Lower leg skin (tissue), 3 donors: ENCODE data around the gene TCTA.

Experiments used
- POLR2A ChIP-seq, 2 donors: fragments of 450-650 bp; IDR thresholded peaks; one replicate each; pipeline ENCODE4 v1.6.1; 2016 to 2017; ENCODE audit warnings: antibody characterized with exemption in 2 of 2, mild to moderate bottlenecking in 1 of 2, moderate library complexity in 1 of 2
- TF ChIP-seq, protein P1 (sequence below), 3 donors: fragments of 450-650 bp; IDR thresholded peaks; one replicate each; pipeline ENCODE4 v1.5.1; 2016; ENCODE audit warnings: antibody characterized with exemption in 3 of 3, mild to moderate bottlenecking in 3 of 3, moderate library complexity in 2 of 3

DNA sequence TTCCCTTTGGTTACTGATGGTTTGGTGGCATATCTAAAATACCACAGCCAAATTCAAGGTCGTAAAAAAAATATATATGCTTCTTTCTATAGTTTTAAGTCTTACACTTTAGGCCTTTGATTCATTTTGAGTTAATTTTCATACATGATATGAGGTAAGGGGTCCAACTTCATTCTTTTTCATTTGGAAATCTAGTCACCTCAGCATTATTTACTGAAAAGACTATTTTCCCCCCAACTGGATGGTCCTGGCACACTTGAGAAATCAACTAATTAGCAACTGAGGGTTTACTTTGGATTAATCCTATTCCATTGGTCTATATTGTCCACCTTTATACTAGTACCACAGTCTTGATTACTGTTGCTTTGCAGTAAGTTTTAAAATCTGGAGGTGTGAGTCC lies 26.6 kb upstream of the TCTA start:
- no peak for TF ChIP-seq POLR2A (IDR thresholded peaks at IDR 0.05)
- TF ChIP-seq, protein P1, sequence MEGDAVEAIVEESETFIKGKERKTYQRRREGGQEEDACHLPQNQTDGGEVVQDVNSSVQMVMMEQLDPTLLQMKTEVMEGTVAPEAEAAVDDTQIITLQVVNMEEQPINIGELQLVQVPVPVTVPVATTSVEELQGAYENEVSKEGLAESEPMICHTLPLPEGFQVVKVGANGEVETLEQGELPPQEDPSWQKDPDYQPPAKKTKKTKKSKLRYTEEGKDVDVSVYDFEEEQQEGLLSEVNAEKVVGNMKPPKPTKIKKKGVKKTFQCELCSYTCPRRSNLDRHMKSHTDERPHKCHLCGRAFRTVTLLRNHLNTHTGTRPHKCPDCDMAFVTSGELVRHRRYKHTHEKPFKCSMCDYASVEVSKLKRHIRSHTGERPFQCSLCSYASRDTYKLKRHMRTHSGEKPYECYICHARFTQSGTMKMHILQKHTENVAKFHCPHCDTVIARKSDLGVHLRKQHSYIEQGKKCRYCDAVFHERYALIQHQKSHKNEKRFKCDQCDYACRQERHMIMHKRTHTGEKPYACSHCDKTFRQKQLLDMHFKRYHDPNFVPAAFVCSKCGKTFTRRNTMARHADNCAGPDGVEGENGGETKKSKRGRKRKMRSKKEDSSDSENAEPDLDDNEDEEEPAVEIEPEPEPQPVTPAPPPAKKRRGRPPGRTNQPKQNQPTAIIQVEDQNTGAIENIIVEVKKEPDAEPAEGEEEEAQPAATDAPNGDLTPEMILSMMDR (IDR thresholded peaks at IDR 0.05): no peak
